Erythroblast (primary cell): ENCODE data around the gene ADAT3.

Experiments used
- DNase-seq, 2 experiments: peaks; one replicate each; lab custom pipeline; 2025; lab: John Stamatoyannopoulos, UW
- GATA1 ChIP-seq: IDR thresholded peaks from 2 replicates; pipeline ENCODE4 v1.6.1; 2011; ENCODE audit warnings: low read depth, mild to moderate bottlenecking, control low read depth, low read length, moderate library complexity
- POLR2A ChIP-seq: IDR thresholded peaks from 2 replicates; pipeline ENCODE4 v1.6.1; 2011; ENCODE audit warnings: mild to moderate bottlenecking, low read length

ADAT3 gene

DNA sequence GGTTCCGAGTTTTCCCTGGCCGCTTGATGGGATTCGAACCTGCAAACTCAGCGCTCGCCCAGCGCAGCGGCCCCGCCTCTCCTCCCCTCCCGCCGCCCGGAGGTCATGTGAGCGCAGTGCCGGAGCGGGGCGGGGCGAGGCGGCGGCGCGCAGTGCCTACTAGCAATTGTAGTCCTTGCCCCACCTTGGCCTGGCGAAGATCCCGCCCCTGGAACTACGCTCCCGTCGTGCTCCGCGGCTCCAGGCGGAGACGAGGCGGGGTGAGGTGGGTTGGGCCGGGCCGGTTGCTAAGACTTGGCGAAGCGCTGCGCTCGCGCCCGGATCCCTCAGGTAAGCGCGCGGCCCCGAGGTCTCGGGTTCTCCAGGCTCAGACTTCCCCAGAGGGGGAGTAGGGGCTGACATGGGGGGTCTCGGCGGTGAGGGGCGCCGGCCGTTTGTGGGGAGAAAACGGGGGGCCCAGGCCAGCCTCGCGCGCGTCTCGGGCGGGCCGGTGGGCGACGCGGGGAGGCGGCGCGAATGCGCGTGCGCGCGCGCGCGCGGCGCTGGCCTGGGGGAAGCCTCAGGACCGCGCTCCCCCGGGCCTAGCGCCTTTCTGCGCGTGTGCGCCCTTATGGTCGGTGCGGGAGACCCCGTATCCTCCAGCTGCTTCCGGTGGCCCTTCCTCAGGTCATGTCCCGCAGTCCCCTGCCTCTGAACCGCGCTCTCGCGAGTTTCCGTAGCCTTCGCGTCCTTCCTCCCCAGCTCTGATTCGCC is at the start of gene ADAT3, which contains the start of gene SCAMP4:
ADAT3 (plus strand) TSS at position 290 of the 753 bp plus-strand sequence. CDS start 6,649 bp downstream, outside the sequence.
SCAMP4 (plus strand) TSS at position 290 of the 753 bp plus-strand sequence. CDS start 9,621 bp downstream, outside the sequence.
- peak; percentile 71 for TF ChIP-seq POLR2A
- TF ChIP-seq GATA1 = no peak
- DNase-seq = peak; percentile 99

DNA sequence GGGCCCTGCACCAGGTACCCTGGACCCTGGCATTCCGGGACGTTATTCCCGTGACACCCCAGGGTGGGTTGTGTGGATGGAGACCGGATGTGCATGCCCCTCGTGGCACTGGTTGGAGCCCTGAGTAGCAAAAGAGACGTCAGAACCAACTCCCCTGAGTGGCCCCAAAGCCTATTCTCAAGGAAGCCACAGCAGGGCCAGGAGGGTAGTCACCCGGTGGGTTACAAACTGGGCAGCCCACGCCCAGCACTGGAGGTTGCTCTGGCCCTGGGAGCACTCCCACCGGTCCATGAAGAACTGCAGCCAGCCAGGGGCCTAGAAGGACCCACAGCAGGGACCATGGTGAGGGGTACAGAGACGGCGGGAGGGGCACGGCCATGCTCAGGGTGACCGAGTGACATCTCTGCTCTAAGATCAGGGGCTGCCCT is 49.4 kb upstream of the ADAT3 start:
- TF ChIP-seq POLR2A = peak; percentile 49
- TF ChIP-seq GATA1 = no peak
- peak in 1 of 2 experiments; percentile 69 for DNase-seq

DNA sequence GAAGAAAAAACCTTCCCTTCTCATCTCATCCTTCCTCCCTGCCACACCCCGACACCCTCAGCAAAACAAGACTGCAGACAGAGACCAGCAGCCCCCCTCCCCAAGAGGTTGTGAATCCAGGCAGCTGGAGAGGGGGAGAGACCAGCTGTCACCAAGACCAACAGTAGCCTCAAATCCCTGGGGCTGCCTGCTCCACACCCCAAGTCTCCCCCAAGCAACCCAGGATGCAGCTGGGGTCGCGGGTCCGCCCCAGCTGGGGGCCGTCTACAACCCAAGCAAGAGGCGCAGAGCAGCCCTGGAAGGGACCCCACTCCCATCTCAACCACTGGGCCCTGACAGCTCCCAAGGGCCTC is 48.9 kb upstream of the ADAT3 start:
- TF ChIP-seq POLR2A = no peak
- no peak for TF ChIP-seq GATA1
- no peak for DNase-seq

DNA sequence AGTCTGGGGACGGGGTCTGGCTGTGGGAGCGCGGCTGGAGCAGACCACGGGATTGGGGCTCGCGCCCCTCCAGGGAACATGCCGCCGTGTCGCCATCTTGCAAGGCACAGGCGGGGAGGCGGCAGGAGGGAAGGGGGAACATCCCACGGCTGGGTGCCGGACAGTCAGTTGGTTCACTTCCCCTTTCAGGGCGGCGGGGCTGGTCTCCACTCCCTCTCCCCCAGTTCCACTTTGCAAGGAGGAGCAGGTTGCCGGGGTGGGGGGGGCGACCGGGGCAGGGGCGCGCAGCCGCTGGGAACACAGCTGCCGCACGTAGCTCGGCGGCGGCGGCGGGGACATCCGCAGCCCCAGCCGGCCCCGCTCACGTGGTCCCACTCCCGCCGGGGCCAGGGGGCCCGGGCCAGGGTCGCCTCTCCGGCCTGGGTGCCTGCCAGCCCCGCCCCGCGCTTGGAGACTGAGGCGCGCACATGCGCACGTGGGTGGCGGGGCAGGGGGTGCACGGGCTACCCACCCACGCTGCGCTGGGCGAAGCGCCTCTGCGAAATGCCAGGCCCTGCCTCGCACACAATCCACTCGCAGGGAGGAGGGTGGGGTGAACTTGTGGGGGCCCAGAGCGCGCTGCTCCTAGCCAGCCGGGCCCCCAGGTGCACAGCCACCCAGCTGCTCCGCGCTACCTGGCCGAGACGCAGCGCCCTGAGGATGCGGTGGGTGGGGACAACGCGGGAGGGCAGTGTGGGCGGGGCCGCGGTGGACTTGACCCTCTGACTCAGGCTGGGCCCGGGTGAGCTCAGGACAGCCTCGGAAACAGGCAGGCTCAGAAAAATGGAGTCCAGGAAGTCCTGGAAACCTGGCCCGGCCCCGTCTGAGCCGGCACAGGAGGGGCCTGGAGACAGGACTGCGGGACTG is 48.2 kb upstream of the ADAT3 start:
- DNase-seq = peak; percentile 82 to 89
- no peak for TF ChIP-seq GATA1

DNA sequence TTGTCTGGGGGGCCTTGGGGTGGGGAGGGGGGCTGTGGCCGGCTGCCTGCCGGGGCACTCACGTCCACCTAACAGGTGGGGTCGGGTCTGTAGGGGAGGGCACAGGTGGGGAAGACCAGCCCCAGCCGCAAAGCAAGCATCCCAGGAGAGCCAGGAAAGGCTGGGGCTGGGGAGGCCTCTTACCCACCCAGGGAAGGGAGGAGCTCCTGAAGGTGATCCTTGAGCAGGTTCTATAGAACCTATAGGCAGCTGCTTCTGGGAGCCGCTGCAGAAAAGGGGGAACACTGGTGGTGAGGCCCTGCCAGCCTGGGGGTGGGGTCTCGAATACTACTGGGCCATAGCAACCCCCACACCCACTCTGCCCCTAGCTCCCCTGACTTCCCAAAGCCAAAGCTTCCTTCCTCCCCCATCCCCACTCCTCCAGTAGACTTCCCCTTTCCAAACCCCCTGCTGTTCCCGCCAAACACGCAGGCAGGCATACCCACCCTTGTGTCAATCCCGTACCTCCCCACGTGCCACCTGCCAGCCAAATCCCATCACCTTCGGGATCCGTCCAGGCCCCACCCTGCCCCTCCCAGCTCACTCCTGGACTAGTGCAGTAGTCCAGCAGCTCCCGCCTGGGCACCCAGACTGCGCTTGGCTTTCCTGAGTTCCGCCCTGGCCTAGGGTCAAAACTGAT is 47.4 kb upstream of the ADAT3 start:
- DNase-seq = no peak
- TF ChIP-seq POLR2A = no peak
- no peak for TF ChIP-seq GATA1

DNA sequence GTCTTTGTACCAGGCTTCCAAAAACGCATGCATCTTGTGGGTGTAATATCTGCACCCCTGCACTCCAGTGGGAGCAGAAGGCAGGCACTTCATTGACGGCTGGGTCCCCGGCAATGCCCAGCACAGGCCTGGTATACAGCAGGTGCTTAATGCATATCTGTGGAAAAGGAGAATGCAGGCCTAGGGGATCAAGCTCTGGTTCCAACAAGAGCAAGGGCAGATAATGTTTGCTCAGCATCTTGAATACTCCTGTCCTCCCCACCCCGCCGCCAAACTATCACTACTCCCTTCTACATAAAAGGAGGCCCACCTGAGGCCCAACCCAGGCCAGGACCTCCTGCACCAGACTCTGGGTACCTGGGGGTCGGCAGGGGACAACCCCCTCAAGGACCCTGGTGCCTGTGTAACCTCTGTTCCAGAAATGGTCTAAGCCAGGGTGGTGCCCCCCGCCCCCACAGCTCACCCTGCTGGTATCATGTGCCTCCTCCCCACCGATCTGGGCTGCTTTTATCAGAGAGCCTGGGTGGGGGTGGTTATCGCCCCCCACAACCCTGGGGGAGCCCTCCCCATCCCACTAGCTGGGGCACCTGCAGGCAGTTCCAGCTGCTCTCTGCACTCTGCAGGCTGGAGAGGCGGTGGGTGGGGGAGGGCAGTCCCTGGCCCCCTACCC is 46.7 kb upstream of the ADAT3 start:
- TF ChIP-seq POLR2A (no peak), GATA1 (no peak)
- DNase-seq = peak; percentile 74 to 85

DNA sequence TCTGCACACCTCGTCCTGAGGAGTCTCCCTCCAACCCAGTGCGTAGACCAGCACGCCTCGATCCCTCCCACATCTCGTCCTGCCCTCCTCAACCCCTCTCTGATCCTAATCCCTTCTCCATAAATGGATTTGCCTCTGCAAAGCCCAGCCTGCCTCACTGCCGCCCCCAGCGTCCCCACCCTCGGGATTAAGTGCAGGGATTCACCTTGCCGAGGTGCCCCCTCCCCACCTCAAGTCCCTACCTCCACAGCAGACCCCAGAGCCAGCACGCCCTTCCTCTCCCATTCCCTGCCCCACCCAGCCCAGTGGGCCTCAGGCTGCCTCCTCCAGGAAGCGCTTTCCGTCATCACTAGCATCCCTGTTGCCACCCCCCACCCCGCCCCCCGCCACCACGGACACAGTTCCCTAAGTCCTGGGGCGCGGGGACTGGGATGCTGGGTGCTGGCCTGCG is 45.8 kb upstream of the ADAT3 start:
- TF ChIP-seq POLR2A (no peak), GATA1 (no peak)
- DNase-seq = peak in 1 of 2 experiments; percentile 54

DNA sequence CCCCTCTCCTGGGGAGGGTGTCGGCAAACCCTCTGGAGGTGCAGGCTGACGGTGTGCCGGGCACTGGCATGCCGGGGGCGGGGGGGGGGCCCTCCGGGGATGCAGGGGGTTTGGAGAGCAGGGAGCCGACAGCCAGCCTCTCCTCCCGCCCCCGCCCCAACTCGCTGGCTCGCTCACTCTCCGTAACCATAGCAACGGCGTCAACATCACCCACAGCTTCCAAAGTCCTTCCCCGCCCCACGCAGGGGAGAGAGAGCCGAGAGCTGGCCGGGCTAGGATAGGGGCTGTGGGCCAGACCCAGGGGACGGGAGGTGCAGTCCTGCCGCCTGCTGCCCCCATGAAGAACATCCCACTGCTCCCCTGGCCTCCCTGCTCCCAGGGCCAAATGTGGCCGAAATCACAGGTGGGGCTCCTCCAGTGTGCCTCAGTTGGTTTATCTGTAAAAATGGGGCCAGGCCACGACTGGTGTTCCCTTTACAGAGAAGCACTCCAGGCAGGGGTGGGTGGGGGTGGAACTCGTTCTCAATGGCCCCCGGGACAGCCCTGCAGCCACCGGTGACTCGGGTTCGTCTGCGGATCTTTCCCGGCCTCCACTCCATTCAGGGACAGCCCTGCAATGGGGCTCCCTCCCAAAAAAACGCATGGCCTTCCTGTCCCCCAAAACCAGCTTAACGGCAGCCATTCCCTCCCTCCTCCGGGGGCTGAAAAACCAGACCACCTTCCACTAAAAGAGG is 45.0 kb upstream of the ADAT3 start:
- TF ChIP-seq GATA1 (no peak), POLR2A (peak; percentile 33)
- DNase-seq = peak; percentile 89 to 91

DNA sequence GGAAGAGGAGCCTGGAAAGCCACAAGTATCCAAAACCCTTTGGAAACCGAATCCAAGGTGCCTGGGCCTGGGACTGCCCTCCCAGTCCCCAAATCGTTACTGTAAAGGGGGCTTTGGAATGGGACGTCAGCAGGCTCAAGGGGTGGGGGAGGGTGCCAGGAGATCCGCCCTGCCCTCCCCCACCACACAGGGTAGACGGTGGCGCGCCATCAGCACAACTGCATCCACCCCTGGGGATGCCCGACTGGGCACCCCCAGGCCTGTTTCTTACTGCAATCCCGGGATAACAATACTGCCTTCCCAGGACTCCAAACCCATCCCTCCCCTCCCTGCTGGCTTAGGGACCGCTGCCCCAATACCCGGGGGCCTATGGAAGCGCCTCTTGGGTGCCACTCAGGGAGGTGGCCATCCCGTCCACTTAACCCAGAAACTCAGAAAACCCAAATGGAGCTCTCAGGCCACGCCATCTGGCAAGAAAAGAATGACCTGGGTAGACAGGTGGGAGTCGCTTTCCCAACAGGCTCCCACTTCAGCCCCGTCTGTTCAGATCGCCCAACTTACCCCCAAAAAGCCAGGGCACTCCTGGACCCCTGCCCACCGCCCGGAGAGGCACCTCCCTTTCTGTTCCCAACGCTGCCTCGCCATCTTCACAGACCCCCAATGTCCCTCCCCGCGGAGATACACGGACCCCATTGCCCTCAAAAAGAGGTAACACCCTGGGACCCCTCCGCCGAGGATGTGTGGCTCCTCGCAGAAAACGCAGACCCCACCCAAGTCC is 44.2 kb upstream of the ADAT3 start:
- TF ChIP-seq POLR2A (no peak), GATA1 (no peak)
- DNase-seq = no peak

DNA sequence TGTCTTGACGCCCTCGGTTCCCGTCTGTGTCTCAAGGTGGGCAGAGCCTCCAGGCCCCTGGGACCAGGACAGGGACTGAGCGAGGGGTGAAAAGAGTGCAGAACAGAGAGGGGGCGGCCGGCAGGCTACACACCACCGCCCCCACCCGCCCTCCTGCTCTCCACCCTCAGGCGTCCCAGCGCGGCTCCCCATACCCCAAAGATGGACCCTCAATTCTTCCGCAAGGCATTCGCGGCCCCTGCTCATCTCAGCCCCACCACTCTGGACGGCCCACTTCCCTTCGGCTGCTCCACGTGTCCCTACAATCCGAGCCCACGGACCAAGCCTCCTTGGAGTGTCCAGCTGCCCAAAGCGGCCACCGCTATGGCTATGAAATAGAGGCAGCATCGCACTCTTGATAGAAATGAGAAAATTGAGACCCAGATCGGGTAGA is 43.6 kb upstream of the ADAT3 start:
- TF ChIP-seq GATA1 (no peak), POLR2A (no peak)
- no peak for DNase-seq

DNA sequence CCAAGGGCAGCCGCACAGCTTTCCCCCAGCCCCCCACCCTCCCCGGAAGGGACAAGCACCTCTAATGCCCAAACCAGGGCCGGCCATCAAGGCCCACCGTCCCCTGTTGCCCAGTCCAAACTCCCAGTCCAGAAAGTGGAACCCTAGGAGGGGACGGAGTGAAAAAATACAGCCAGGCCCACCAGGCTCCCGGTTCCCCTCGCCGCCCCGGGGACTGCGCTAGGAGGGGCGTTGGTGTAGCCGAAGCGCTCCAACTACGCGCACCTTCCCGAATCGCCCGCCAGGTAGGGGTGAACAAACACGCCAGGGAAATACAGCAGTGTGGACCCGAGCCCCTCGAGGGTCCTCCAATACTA is 43.2 kb upstream of the ADAT3 start:
- no peak for TF ChIP-seq POLR2A
- no peak for TF ChIP-seq GATA1
- no peak for DNase-seq
